HG03064 (cell line): ENCODE data around the gene PLA2G4E.

Source experiments
- ATAC-seq: cut with Tn5 transposase; IDR thresholded peaks from one replicate; pipeline ENCODE4 v1.9.1; 2021; ENCODE audit warnings: low read depth; ENCODE audit not compliant: unreplicated experiment

The PLA2G4E gene

DNA sequence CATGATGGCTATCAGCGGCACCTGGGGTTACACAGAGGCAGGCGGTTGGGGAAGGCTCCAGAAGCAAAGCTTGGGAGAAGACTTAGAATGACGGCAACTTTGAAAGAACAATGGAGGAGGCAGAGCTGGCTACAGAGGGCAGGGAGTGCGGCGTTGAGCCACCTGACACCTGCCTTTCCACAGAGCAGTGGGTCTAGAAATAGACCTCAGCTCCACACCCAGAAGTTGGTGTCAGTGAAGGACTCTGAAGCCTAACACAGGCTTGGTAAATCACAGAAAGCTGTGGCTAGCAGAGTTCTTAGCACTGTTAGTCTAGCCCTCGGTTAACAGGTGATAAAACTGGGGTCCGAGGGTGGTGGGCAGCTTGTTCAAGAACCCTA lies 25.4 kb downstream of the PLA2G4E start:
- ATAC-seq, result no peak

- no peak for ATAC-seq
Observed at GRCh38 chr15:41994772-41995475, 25.9 kb downstream of the PLA2G4E start.

DNA sequence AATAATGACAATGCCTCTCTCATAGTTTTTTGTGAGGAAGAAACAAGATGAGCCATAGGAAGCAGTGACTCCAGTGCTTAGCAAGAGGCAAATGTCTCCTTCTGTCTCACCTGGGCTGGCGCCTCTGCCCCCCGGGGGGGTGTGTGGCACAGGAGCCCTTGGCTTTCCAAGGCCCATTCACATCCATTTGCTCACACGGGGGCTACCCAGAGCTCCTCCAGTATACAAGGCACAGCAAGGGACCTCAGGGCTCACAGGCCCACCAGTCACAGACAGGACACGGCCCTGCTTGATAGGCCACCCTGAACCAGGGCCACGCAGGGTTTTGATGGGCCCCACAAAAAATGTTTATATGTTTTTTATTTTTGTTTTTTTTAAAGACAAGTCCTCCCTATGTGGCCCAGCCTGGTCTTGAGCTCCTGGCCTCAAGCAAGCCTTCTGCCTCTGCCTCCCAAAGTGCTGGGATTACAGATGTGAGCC lies 26.6 kb downstream of the PLA2G4E start:
- no peak for ATAC-seq

GRCh38 chr15:41993472-41994170 lies 27.2 kb downstream of the PLA2G4E start:
- no peak for ATAC-seq

DNA sequence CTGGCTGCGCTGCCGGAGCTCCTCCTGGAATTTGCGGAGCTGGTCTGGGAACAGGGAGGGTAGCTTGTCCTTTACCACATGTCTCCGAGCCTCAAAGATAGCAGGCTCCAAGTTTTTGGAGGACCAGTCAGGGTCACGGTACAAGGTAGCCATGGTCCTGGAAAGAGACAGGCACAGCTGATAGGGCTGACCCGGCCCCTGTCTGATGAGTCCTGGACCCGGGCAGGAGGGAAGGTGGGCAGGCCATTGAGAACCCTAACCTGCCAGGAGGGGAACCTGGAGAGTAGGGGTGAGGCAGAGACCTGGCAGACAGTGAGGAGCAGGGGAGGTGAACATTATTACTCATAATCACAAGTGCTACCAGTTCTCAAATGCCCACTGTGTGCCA lies 28.0 kb downstream of the PLA2G4E start:
- no peak for ATAC-seq

GRCh38 chr15:41992151-41992802 lies 28.6 kb downstream of the PLA2G4E start:
- no peak for ATAC-seq

GRCh38 chr15:41990691-41991090 lies 30.2 kb downstream of the PLA2G4E start:
- ATAC-seq, result no peak

DNA sequence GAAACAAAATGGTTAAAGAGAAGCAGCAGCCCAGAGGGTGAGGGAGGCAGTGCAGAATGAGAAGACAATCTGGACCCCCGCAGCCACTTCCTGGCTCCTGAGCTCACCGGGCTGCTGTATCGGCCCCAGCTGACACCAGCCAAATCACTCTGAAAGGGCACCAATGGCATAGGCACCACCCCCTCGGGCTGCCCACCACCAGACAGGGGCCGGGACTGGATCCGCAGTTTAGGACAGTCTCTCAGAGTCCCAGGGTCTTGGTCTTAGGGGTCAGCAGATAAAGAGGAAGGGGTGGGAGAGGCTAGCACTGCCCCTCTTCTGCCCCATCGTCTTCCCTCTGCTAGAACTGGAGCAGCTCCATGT lies 30.6 kb downstream of the PLA2G4E start:
- ATAC-seq, result no peak

DNA sequence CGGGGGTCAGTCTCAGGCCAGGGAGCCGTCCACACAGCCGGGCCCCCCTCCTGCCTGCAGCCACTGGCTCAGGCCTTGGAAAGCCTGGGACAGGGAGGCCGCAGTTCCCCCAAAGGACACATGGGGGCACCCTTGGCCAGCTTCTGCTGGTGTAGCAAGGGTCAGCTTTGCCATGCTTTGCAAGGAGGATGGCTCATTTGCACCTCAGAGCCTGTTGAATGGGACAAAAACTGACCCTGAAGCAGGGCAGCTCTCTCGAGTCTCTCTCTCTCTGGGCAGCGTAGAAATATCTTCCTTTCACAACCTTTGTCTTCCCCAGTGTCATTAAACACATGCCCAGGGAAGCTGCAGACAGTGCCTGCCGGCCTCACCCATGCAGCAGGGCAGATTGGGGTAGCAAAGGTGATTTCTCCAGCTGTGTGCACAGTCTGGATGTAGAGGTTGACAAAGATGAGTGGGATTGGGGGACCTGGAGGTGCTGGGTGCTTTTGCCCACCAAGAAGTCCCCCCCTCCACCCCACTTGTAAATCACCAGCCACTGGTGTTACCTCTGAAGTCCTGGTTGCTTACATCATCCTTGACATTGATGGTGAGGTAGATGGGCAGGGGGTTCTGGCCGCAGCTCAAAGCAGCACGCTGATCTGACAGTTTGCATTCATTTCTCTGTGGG lies 31.1 kb downstream of the PLA2G4E start:
- no peak for ATAC-seq

DNA sequence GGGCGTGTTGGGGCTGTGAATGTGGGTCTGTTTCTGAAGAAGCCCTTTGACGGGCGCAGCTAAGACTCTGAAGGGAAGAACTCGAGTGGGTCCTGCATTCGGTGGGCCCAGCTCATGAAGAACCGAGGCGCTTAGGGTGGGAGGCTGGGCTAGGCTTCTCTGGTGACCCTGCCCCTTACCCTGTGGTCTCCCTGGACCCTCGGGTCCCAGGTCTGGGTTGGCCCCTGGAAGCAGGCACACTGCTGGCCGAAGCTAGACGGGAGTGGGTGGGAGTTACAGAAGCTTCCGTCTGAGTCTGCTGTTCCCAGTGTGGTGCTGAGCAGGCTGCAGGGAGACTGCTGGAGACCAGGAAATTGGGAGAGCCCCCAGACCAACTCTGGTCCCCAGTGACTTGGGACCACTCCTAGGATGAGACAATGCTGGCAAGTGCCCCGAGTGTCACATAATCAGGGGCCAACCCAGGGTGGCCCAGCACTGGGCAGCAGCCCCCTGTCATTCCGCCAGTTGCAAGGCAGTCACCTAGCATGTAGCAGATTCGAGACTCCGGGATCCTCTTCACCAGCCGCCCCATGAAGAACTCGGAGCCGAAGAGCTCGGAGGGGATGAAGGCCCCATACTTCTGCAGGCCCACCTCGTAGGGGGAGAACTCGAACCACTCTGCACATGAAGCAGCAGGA lies 31.8 kb downstream of the PLA2G4E start:
- no peak for ATAC-seq

- no peak for ATAC-seq
Observed at GRCh38 chr15:41987925-41988275, 32.9 kb downstream of the PLA2G4E start.

DNA sequence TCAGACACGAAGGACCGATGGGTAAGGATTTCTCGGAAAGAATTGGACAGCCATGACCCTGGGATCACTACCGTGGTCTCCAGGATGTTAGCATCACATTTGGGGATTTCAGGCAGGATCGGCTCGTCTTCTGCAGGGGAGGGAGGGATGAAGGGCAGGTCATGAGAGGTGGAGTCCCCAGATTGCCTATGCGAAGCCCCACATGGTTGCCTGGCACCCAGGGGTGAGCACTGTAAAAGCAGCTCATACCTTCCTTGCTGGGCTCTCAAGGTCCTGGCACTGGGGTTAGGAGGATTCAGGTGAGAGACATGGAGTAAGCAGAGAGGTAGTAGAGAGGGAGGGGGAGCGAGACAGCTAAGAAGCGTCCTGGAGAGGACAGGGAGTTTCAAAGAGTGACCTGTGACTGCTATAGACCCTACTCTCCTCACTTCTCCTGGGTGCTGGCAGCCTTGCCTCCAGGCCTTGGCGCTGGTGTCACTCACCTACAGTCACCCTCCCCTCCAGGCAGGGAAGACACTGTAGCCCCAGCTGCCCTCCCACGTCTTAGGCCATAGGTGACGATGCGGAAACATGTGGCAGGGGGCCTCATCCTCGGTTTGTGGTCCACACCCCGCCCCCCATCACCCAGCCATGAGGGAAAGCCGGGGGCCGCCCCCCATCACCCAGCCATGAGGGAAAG lies 33.5 kb downstream of the PLA2G4E start:
- no peak for ATAC-seq

GRCh38 chr15:41985236-41986160 lies 35.3 kb downstream of the PLA2G4E start:
- no peak for ATAC-seq

DNA sequence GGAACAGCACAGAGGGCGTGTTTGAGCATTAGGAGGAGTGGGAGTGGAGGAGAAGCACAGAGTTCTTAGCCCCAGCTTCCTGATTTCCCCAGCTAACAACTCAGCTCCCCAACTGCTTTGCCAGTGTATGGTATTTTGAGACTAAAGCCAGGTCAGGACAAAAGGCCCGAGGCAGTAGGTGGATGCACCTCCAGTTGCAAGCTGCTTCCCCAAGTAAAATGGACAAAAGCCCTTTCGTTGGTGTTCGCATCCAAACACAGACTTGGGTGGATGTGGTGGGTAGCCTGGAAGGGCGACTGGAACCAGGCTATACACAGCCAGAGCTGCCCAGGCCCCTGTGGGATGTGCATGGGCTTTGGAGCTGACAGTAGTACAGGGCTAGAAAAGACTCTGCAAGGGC lies 36.2 kb downstream of the PLA2G4E start:
- no peak for ATAC-seq

GRCh38 chr15:41983621-41984571 lies 36.9 kb downstream of the PLA2G4E start:
- no peak for ATAC-seq

- no peak for ATAC-seq
Observed at GRCh38 chr15:41983221-41983620, 37.6 kb downstream of the PLA2G4E start.

GRCh38 chr15:41982133-41982930 lies 38.5 kb downstream of the PLA2G4E start:
- ATAC-seq, result no peak
